GM12872 (cell line): ENCODE data around the gene ASS1.

ENCODE experiments used
- TF ChIP-seq, protein P1 (sequence below): IDR thresholded peaks from 3 replicates; pipeline ENCODE4 v1.5.1; 2011; ENCODE audit warnings: low read depth, mild to moderate bottlenecking, low read length, moderate library complexity; ENCODE audit not compliant: insufficient read depth

ASS1 gene

DNA sequence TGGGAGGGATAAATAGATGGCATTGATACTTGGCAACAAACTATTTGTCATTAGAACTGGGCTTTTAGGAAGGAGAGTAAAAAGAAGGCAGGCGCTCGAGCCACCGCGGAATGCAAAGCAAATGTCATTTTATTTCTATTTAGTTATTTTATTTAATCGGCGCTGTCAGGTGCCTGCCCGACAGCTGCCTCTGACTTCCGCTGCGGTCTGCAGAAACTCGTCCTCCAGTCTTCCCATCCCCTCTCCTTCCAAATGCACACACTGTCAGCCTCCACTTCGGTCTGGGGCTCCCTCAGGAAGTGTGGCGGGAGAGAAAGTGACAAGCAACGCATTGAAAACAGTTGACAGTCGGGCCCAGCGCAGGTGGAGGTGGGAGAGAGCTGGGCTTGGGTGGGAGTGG lies 29.3 kb downstream of the ASS1 start:
- TF ChIP-seq, protein P1, sequence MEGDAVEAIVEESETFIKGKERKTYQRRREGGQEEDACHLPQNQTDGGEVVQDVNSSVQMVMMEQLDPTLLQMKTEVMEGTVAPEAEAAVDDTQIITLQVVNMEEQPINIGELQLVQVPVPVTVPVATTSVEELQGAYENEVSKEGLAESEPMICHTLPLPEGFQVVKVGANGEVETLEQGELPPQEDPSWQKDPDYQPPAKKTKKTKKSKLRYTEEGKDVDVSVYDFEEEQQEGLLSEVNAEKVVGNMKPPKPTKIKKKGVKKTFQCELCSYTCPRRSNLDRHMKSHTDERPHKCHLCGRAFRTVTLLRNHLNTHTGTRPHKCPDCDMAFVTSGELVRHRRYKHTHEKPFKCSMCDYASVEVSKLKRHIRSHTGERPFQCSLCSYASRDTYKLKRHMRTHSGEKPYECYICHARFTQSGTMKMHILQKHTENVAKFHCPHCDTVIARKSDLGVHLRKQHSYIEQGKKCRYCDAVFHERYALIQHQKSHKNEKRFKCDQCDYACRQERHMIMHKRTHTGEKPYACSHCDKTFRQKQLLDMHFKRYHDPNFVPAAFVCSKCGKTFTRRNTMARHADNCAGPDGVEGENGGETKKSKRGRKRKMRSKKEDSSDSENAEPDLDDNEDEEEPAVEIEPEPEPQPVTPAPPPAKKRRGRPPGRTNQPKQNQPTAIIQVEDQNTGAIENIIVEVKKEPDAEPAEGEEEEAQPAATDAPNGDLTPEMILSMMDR: no peak

DNA sequence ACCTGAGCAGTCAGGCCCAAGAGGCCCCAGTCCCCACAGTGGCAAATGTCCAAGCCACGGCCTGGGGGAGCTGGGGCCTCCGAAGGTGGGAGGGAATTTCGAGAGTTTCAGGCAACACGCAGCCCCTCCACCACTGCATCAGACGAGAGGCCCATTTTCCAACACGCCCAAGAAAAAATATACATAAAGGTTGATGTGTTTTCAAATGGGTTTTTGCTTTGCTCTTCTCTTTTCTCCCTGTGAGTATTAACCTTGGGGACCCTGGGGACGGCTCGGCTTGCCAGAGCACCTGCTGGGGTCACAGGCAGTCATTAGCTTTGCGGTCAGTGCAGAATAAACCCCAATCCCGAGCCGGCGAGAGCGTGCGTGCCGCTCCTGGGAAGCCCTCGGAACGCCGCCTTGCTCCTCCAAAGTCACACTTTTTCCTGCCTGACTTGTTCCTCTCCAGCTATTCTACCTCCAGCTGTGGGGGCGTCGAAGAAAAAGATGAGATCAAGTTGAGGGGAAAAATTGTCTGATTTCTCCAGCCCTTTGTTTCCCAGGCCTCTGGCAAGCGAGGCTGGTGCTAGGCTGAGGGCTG lies 31.5 kb downstream of the ASS1 start:
- TF ChIP-seq, protein P1: no peak

DNA sequence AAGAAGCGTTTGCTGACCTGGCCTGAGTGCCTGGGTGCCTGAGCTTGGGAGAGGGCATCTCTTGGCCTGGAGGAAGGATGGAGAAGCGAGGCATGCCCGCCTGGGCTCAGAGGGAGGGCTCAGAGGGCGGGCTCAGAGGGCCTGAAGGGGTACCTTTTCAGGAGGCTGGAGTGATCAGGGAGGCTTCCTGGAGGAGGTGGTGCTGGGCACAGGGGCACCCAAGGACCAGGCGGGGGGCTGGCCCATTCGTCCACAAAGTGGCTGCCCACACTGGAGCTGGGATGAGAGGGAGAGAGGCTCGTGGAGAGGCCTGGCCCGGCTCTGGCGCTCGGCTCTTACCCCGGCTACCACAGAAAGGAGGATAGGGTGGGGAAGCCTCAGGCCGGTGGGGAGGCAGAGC lies 32.8 kb downstream of the ASS1 start:
- TF ChIP-seq, protein P1: no peak

DNA sequence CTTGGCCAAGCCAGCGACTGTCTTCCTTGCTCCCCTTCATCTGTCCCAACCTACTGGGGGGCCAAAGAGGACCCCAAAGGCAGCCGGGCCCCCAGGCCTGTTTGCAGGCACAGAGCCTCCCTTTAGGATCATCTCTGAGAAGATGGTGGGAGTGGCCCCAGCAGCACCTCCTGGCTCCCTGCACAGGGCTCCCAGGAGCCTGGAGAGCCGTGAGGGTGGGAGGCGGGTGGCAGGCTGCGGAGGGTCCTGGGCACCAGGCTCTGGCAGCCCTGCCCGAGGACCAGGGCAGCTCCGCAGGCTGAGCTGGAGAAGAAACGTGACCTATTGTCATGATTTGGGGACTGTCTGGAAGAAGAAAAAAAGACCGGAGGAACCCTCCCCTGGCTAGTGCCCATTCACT lies 33.4 kb downstream of the ASS1 start:
- TF ChIP-seq, protein P1: no peak

DNA sequence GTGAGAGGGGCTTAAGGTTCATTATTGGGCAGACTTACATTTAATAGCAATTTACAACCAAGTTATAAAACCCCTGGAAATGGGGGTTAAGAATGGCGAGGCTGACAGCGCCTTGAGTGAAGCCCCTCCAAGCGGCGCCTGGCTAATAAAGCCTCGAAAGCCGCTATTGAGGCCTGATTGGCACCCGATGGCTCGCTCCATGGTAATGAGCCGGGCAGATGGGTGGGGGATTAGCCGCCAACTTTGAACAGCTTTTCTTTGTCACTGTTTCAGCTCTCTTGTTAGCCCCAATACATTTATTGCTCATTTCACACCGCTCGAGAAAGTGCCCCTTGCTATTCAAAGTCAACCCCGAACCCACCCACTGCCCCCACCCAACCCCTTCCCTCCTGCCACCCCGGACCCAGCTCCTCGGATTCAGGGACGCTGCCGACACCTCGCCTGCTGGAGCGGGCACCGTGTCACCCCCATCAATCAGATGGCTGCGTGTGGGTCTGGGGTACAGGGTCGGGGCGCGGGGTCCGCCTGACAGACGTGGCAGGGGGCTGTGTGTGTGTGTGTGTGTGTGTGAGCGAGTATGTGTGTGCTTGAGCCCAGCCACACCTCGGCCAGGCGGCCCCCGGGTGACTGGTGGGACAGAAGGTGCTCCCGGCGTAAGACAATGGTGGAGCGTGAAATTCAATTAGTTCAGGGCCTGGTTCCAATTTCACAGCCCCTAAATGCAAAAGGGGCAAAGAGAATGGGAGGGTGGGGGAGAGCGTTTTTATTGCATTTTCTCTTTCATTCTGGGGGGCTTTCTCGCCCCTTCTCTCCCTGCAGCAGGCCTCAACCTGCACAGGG lies 34.2 kb downstream of the ASS1 start:
- TF ChIP-seq, protein P1: no peak

DNA sequence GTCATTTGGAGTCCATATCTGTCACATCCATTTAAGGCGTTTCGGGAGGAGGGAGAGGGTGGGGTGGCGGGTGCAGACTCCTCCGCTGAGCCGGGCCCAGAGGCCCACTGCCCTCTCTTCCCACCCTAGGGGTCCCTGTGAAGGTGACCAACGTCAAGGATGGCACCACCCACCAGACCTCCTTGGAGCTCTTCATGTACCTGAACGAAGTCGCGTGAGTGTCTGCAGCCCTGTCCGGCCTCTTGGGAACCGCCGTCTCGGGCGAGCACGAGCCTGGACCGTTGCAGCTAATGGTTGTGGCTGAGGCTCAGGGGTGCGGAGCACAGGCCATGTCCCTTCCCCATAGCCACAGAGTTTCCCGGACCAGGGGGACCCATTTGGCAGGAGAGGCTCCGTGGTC lies 34.8 kb downstream of the ASS1 start:
- TF ChIP-seq, protein P1: no peak

DNA sequence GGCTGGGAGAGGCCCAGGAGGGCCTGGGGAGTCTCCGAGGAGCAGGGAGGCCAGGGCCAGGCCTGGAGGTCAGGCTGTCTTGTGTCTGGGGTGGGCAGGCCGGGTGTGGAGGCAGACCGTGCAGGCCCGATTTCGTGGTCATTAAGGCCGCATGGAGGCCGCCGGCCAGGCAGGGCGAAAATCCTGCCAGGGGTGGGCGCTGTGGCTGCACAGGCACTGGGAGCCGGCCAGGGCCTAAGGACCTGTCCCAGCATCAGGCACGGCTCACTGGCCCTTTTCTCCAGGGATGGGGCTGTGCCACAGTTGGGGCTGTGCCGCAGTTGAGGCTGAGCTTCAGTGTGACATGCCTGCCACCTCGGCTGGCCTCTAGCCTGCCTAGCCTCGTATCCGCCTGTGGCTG lies 35.9 kb downstream of the ASS1 start:
- TF ChIP-seq, protein P1: no peak
